Activated CD4-positive, alpha-beta T cell treated with anti-CD3 and anti-CD28 coated beads, Interleukin-2, Interleukin-6, amounts not matched to agents 100 ng/mL and 50 ng/mL, durations not matched to agents 16 hours and 8 hours (primary cell): Measurements from ENCODE around the gene MCOLN3.
"Not testable (repeated sequence)": the region's sequence is repeated elsewhere in the genome, so short reads cannot be mapped to it uniquely, and the experiment has no call there.

Source experiments
- DNase-seq: peaks from one replicate; pipeline ENCODE4 v3.0.0-alpha.2; 2020

The MCOLN3 gene

GRCh38 chr1:84988588-84988987 is 59.7 kb downstream of the MCOLN3 start:
- DNase-seq = peak; percentile 70

- DNase-seq = not testable (repeated sequence)
Observed at GRCh38 chr1:84986561-84986960, 61.7 kb downstream of the MCOLN3 start.

DNA sequence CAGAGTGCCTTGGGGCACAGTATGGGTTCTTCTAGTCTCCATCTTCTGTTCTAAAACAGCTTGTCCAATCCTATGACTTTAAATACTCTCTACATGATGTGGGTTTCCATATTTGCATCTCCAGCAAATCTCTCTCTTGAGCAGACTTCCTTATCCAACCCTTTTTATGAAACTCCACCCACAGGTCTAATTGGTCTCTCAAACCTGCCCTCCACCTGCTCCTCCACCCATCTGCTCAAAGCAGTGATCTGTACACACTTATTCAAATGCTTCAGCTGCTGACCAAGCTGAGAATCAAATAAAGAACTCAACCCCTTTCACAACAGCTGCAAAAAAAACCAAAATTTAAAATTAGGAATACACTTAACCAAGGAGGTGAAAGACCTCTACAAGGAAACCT is 62.9 kb downstream of the MCOLN3 start:
- DNase-seq = no peak

- DNase-seq = no peak
Observed at GRCh38 chr1:84982395-84982794, 65.9 kb downstream of the MCOLN3 start.

DNA sequence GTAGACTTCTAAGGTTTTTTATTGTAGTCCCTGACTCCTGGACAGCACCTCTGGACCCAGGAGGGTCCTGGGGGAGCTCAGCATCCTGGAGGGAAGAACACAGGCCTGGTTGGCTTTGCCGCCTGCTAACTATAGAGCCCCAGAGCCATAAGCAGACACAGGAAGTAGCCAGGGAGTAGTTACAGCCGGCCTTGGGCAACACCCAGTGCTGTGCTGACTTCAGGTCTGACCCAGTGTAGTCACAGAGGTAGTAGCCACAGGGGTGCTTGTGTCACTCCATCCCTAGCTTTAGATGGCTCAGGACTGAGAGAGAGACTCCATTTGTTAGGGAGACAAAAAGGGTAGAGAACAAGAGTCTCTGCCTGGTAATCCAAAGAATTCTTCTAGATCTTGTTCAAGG is 73.3 kb downstream of the MCOLN3 start:
- DNase-seq = no peak

DNA sequence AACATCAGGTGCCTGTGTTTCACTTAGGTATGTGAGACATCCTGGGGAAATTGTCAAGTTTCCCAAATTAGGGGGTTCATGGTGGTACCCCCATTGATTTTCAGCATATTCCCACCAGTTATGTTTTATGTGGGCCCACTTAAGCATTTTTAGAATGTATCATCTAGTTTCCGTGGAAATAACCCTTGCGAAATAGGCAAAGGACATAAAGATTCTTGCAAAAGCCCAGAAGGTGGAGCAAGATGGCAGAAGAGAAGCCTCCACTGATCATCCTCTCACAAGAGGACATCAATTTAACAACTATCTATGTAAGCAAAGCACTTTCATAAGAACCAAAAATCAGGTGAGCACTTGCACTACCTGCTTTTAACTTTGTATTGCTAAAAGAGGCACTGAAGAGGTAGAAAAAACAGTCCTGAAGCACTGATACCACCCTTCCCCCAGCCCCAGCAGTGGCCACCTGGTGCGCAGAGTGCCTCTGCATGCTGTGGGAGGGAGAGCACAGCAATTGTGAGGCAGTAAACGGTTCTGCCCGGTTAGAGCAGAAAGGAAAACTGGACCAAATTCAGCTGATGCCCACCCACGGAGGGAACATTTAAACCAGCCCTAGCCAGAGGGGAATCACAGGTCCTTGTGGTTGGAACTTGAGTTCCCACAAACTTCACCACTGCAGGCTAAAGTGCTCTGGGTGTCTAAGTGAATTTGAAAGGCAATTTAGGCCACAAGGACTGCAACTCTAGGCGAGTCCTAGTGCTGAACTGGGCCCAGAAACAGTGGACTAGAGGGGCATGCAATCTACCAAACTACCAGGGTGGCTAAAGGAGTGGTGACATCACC is 74.6 kb downstream of the MCOLN3 start:
- DNase-seq = peak; percentile 29

- DNase-seq = peak; percentile 38
Observed at GRCh38 chr1:84972377-84972987, 75.8 kb downstream of the MCOLN3 start.

- DNase-seq = no peak
Observed at GRCh38 chr1:84971957-84972356, 76.3 kb downstream of the MCOLN3 start.

- peak; percentile 90 for DNase-seq
Observed at GRCh38 chr1:84969489-84970250, 78.6 kb downstream of the MCOLN3 start.

DNA sequence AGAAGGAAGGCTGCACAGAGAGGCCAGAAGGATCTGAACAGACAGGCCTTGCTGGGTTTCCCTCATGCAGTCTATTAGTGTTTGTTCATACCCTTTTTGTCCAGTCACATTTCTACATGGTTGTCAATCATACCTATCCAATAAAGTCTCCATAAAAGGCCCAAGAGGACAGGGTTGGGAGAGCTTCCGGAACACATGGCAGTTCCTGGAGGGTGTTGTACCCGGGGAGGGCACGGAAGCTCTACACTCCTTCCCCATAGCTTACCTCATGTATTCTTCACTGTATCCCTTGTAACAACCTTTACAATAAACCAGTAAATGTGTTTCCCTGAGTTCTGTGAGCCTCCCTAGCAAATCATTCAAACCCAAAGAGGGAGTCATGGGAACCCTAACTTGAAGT is 79.4 kb downstream of the MCOLN3 start:
- no peak for DNase-seq

DNA sequence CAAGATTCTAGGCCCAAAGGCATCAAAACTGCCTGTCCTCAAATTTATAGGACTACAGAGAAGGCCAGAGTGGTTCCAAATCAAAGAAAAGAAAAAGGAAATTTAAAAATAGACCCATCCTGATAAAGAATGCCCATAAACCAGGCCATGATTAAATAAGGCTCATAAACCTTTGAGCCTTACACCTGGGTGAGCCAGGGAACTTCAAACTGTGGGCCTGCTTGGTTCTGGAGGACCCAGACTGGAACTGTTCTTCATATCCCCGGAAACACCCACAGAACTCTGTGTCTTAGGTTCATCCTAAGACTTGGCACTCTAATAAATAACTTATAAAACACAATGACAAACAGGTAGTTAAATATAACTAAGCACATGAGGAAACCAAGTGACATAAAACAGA is 80.2 kb downstream of the MCOLN3 start:
- DNase-seq = no peak
